Measurements from ENCODE around the gene ZNF835.
A peak's percentile ranks its signal among the peaks of the same experiment; 100 is the strongest.
"Not testable (repeated sequence)": the region's sequence is repeated elsewhere in the genome, so short reads cannot be mapped to it uniquely, and the experiment has no call there.

Gene ZNF835

GRCh38 chr19:56671613-56671994, at the start of gene ZNF835:
TSS of gene ZNF835 (minus strand) at chr19:56671757. CDS start at chr19:56665198, 6,559 bp downstream.
- peak; percentile 86 for DNase-seq

GRCh38 chr19:56720281-56720680, 48.7 kb upstream of the ZNF835 start:
- no peak for DNase-seq

DNA sequence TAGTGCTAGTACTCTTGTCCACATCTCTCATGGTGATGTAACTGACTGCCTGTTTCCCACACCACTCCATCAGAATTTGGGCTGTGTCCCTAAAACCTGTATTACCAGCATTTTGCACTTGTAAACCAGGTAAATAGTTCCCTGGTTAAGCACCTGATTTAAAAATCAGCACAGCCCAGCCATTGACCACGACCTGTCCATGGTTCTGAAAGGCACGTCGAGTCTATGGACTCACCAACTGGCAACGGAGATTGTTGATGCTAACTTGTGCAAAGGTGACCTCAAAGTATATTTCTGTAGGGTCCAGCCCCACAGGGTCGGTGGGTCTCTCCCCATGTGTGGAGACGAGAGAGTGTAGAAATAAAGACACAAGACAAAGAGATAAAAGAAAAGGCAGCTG, 46.7 kb upstream of the ZNF835 start:
- DNase-seq = no peak

DNA sequence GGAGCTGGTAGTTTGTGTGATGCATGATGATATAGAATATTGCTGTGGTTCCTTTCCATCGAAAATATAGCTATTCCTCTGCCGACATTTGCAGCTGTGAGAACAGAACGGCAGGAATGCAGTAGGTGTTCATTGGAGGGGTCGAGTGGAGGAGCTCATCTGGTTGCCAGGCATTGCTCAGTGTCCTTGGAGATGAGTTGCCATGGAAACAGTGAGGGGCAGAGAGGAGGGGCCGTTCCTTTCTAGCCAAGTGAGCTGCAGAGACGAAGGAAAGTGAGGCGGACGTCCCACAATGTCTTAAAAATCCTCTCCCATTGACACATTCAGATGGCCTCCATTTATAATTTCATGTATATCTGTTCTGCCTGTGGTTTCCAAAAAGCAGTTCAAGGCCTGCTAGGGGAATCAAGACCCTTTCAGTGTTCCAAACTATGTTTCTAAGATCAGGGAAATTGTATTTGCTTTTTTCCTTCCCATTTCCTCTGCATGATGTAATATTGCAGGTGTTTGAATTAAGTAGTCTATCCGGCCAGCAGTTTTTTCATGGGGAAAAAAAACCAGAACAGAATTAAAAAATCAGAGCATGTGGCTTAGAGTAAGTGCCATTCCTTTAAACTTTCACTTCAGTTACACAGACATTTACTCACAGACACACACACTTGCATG, 41.2 kb upstream of the ZNF835 start:
- DNase-seq = no peak

- no peak for DNase-seq
Observed at GRCh38 chr19:56710437-56710836, 38.9 kb upstream of the ZNF835 start.

GRCh38 chr19:56707821-56708220, 36.3 kb upstream of the ZNF835 start:
- no peak for DNase-seq

GRCh38 chr19:56705939-56706338, 34.4 kb upstream of the ZNF835 start:
- no peak for DNase-seq

- DNase-seq = no peak
Observed at GRCh38 chr19:56701895-56702294, 30.3 kb upstream of the ZNF835 start.

- DNase-seq = no peak
Observed at GRCh38 chr19:56699552-56699951, 28.0 kb upstream of the ZNF835 start.

DNA sequence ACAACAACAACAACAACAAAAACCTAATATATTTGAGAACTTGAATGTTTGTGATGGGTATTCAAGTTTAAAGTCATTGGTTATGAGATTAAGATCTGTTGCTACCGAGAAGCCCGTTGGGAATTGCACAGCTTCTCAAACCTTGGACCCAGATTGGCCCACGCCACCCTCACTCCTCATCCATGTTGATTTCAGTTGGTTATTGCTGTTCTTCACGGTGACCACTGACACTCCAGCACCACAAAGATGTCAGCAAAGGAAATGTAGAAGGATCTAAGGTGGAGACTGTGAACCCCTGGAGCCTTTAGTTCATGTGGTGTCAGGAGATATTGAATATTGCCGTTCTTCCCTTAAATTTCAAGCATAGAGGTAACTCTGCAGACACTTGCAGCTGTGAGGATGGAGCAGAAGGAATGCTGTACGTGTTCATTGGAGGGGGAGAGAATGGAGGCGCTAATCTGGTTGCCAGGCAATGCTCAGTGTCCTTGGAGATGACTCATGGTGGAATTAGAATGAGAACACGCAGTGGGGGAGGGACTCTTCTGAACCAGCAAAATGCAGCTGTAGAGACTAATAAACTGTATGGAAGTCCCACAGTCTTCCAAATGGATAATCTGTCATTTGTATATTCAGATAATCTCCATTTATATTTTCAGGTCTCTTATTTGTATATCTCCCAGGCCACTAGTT, 20.8 kb upstream of the ZNF835 start:
- no peak for DNase-seq

DNA sequence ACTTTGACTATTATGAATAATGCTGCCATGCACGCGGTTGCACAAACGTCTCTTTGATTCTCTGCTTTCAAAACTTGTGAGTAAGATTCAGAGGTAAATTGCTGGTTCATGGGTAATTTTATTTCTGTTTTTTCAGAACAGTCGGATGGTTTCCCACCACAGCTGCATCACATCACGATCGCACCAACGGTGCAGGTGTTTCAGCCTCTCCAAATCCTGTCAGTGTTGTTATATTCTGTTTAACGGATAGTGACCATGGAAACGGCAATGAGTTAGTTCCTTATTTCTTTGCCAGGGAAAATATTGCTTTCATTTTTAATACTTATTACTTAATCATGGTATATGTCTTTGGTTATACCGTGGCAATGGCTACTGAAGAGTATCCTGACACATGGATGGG, 19.1 kb upstream of the ZNF835 start:
- DNase-seq = no peak

DNA sequence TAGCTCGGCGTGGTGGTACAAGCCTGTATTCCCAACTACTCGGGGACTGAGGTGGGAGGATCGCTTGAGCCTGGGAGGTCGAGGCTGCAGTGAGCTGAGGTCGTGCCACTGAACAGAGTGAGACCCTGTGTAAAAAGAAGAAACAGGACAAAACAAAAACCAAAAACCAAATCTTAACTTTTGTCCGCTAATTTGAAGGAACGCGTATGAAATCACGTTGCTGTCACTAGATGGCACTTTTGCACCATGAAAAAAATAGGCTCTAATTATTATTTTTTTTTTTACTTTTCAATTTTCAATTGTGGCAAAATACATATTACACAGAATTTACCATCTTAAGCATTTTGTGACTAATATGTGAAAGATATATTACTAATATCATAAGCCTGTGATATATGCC, 17.6 kb upstream of the ZNF835 start:
- DNase-seq = no peak

DNA sequence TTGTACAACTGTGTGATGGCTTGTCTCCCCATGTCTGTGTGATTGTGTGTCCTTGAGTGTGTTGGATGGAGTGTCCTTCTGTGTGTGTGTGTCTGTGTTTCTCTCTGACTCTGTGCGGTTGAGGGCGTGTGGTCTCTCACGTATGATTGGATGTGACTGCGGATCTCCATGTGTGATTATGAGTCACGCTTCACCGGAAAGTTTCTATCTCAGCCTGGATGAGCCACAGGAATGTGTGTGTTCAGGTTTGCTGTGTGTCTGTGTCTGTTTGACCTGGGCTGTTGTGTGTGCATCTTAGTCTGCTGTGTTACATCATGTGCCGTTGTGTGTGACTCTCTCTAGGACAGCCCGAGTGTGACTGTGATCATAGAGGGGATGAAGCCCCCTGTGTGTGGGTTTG, 15.5 kb upstream of the ZNF835 start:
- no peak for DNase-seq

GRCh38 chr19:56683116-56683515, 11.6 kb upstream of the ZNF835 start:
- DNase-seq = no peak

DNA sequence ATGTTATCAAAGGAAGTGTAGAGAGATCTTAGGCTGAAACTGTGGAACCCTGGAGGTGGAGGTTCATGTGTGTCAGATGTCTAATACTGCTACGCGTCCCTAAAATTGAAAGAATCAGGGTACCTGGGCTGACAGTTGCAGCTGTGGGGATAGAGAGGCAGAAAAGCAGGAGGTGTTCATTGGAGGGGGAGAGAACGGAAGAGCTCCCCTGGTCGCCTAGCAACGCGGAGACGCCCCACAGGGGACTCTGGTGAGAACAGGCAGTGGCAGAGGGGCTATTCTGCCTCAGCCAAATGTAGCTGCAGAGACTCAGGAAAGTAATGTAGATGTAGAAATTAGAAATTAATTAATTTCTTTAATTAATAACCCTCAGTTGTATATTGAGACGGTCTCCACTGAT, 10.1 kb upstream of the ZNF835 start:
- no peak for DNase-seq

- no peak for DNase-seq
Observed at GRCh38 chr19:56678205-56678604, 6.6 kb upstream of the ZNF835 start.

- DNase-seq = not testable (repeated sequence)
Observed at GRCh38 chr19:56672610-56673009, 1.1 kb upstream of the ZNF835 start.

GRCh38 chr19:56670961-56671612, 470 bp downstream of the ZNF835 start:
- no peak for DNase-seq

DNA sequence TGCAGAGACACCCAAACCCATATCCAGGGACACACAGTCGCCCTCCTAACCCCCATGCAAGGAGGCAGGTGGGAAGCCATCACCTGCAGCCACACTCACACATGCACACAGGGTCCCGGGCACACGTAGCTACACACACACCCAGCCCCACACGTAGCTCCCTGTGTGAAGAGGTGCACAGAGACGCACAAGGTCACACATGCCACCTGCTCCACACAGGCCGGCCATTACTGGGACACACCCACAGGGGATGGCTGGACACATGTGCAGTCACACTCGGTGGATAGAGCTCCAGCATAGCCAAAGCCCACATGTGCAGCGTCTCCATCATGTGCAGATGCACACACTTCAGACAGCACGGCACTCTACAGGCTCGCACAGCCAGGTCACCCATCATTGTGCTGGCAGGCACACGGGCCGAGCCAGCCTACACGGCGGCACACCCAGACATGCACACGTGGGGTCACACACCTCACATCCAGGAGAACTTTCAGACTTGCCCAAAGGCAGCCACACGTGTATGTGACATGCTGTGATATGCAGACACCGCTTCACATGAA, 1.1 kb downstream of the ZNF835 start:
- no peak for DNase-seq

DNA sequence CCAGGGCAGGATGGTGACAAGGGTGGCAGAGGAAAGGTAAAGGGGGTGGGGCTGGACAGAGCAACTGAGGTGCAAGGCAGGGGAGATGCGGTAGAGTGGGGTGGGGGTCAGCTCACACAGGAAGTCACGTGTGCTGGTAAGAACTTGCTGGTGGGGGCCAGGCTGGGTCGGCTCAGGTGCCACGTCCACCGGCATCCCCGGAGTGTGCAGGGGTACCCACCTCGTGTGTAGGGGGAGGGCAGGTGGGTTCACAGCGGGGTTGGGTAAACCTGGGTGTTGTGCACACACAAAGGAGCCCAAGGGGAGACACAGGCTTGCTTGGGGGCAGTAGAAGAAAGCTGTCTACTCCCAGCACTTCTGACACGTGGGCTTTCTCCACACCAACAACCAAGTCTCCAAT, 2.9 kb downstream of the ZNF835 start:
- DNase-seq = no peak

- no peak for DNase-seq
Observed at GRCh38 chr19:56667311-56667870, 4.2 kb downstream of the ZNF835 start.

DNA sequence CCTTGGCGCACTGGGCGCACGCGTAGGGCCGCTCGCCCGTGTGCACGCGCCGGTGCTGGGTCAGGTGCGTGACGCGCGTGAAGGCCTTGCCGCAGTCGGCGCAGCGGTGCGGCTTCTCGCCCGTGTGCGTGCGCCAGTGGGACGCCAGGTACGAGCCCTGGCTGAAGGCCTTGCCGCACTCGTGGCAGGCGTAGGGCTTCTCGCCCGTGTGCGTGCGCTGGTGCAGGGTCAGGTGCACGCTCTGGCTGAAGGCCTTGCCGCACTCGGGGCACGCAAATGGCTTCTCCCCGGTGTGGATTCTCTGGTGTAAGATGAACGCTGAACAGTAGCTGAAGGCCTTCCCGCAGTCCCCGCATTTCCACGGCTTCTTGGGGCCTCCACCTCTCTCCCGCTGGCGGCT, 7.0 kb downstream of the ZNF835 start:
- no peak for DNase-seq

GRCh38 chr19:56663931-56664500, 7.5 kb downstream of the ZNF835 start:
- no peak for DNase-seq
